NB4 (cell line): ENCODE measurements around the gene TMEM42.

ENCODE experiments used
- CTCF ChIP-seq: IDR thresholded peaks from one replicate; pipeline ENCODE4 v1.5.1; 2012; ENCODE audit warnings: low read depth, low read length
- MAX ChIP-seq: IDR thresholded peaks from 2 replicates; pipeline ENCODE4 v1.6.1; 2011; ENCODE audit warnings: low read depth, low read length
- POLR2A ChIP-seq: IDR thresholded peaks from 2 replicates; pipeline ENCODE4 v1.6.1; 2011; ENCODE audit warnings: mild to moderate bottlenecking; ENCODE audit not compliant: insufficient read length; ENCODE audit errors: extremely low read depth

- no peak for TF ChIP-seq CTCF
- TF ChIP-seq POLR2A, result no peak
- no peak for TF ChIP-seq MAX
Observed at GRCh38 chr3:44892689-44893088, 31.0 kb downstream of the TMEM42 start.
